ENCODE results near the gene AMIGO1. TPM values are rescaled to one million over a fixed set of nuclear protein-coding genes. Genes with fewer than 3 reads are reported as not detected.

AMIGO1 gene
- polyA plus RNA-seq, 3 donors: 0.05 to 0.26 (median 0.07) TPM

- Histone ChIP-seq H4K20me1 (ENCODE audit: insufficient read depth, low read length) (no peaks in the 10 kb centered on the region), H3K27me3 (ENCODE audit: control insufficient read depth in 2 of 2, insufficient read depth in 2 of 2, low read length in 2 of 2) (peaks cover 67 to 98% of the 10 kb centered on the region in 2 donors), H3K27ac (ENCODE audit: low read depth in 1 of 2, low read length in 2 of 2) (no peak overlapping the region), H3K79me2 (ENCODE audit: insufficient read depth, low read length) (no peaks in the 10 kb centered on the region), H3K4me2 (replicated peaks; ENCODE audit: extremely low read depth, low read length, poor library complexity, severe bottlenecking) (peak overlapping the region; percentile 81), H3K9me3 (replicated peaks in 1 of 2; ENCODE audit: control insufficient read depth in 1 of 2, insufficient read depth in 1 of 2, low read length in 2 of 2) (peaks cover 0 to 14% of the 10 kb centered on the region in 2 donors), H3K4me3 (replicated peaks in 1 of 3; ENCODE audit: low read depth in 2 of 3, low read length in 3 of 3) (peak overlapping the region; percentile 7 to 74 (median 28)), H3K9ac (ENCODE audit: insufficient read depth, low read length, poor library complexity, severe bottlenecking) (peak overlapping the region; percentile 40), H2AFZ (ENCODE audit: insufficient read depth, low read depth, low read length, poor library complexity, severe bottlenecking) (peak overlapping the region; percentile 81), H3K4me1 (ENCODE audit: control insufficient read depth in 1 of 2, insufficient read depth in 2 of 2, low read length in 2 of 2) (peaks cover 9 to 12% of the 10 kb centered on the region in 2 donors), H3K36me3 (replicated peaks in 1 of 2; ENCODE audit: control insufficient read depth in 1 of 2, insufficient read depth in 2 of 2, low read length in 2 of 2) (no peaks in the 10 kb centered on the region)
- Mint-ChIP-seq H3K36me3 (peaks cover 0 to 4% of the 10 kb centered on the region in 2 donors), H3K9me3 (peaks cover 0 to 30% (median 8%) of the 10 kb centered on the region in 7 donors), H3K4me1 (peaks cover 10% of the 10 kb centered on the region), H3K27me3 (ENCODE audit: low read depth in 3 of 3) (peaks cover 85 to 99% (median 92%) of the 10 kb centered on the region in 3 donors), H3K4me3 (peak overlapping the region; percentile 73 to 78), H3K27ac (no peak overlapping the region)
- WGBS (ENCODE audit: insufficient coverage): 3% methylated on average over 19 of the region's 24 CpGs
- TF ChIP-seq, protein P1, sequence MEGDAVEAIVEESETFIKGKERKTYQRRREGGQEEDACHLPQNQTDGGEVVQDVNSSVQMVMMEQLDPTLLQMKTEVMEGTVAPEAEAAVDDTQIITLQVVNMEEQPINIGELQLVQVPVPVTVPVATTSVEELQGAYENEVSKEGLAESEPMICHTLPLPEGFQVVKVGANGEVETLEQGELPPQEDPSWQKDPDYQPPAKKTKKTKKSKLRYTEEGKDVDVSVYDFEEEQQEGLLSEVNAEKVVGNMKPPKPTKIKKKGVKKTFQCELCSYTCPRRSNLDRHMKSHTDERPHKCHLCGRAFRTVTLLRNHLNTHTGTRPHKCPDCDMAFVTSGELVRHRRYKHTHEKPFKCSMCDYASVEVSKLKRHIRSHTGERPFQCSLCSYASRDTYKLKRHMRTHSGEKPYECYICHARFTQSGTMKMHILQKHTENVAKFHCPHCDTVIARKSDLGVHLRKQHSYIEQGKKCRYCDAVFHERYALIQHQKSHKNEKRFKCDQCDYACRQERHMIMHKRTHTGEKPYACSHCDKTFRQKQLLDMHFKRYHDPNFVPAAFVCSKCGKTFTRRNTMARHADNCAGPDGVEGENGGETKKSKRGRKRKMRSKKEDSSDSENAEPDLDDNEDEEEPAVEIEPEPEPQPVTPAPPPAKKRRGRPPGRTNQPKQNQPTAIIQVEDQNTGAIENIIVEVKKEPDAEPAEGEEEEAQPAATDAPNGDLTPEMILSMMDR (IDR thresholded peaks at IDR 0.05): no peak
- intact Hi-C loops (cut with micrococcal nuclease): no loop called here
- no peak for DNase-seq
These were observed 43.4 kb downstream of the AMIGO1 start for GRCh38 chr1:109466125-109466451.

DNA sequence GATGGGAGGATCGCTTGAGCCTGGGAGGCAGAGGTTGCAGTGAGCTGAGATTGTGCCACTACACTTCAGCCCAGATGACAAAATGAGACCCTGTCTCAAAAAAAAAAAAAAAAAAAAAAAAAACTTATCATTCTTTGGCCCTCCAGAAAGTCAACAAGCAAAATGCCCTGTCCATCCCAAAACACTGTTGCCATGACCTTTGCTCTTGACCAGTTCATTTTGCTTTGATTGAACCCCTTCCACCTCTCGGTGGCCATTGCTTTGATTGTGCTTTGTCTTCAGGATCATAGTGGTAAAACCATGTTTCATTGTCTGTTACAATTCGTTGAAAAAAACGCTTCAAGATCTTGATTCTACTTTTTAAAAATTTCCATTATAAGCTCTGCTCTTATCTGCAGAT, 51.7 kb downstream of the AMIGO1 start:
- Histone ChIP-seq H2AFZ (ENCODE audit: insufficient read depth, low read depth, low read length, poor library complexity, severe bottlenecking) (no peak overlapping the region), H3K9ac (ENCODE audit: insufficient read depth, low read length, poor library complexity, severe bottlenecking) (no peak overlapping the region), H3K4me1 (ENCODE audit: control insufficient read depth in 1 of 2, insufficient read depth in 2 of 2, low read length in 2 of 2) (no peaks in the 10 kb centered on the region), H3K79me2 (ENCODE audit: insufficient read depth, low read length) (no peaks in the 10 kb centered on the region), H3K4me3 (replicated peaks in 1 of 3; ENCODE audit: low read depth in 2 of 3, low read length in 3 of 3) (no peak overlapping the region), H3K4me2 (replicated peaks; ENCODE audit: extremely low read depth, low read length, poor library complexity, severe bottlenecking) (no peak overlapping the region), H3K9me3 (replicated peaks in 1 of 2; ENCODE audit: control insufficient read depth in 1 of 2, insufficient read depth in 1 of 2, low read length in 2 of 2) (peaks cover 3 to 15% of the 10 kb centered on the region in 2 donors), H3K27me3 (ENCODE audit: control insufficient read depth in 2 of 2, insufficient read depth in 2 of 2, low read length in 2 of 2) (peaks cover 11 to 34% of the 10 kb centered on the region in 2 donors), H3K36me3 (replicated peaks in 1 of 2; ENCODE audit: control insufficient read depth in 1 of 2, insufficient read depth in 2 of 2, low read length in 2 of 2) (no peaks in the 10 kb centered on the region), H3K27ac (ENCODE audit: low read depth in 1 of 2, low read length in 2 of 2) (no peak overlapping the region), H4K20me1 (ENCODE audit: insufficient read depth, low read length) (no peaks in the 10 kb centered on the region)
- 100% methylated on average over 1 of the region's 4 CpGs for WGBS (ENCODE audit: insufficient coverage)
- H3K27ac Mint-ChIP-seq: no peak overlapping the region
- no peaks in the 10 kb centered on the region for H3K4me1 Mint-ChIP-seq
- no peaks in the 10 kb centered on the region for H3K36me3 Mint-ChIP-seq
- TF ChIP-seq, protein P1 (IDR thresholded peaks at IDR 0.05): no peak
- DNase-seq: no peak
- peak overlapping the region in 1 of 2 donors; percentile 64 for H3K4me3 Mint-ChIP-seq
- H3K9me3 Mint-ChIP-seq: peaks cover 4 to 28% (median 25%) of the 10 kb centered on the region in 7 donors
- H3K27me3 Mint-ChIP-seq (ENCODE audit: low read depth in 3 of 3): peaks cover 13 to 43% (median 35%) of the 10 kb centered on the region in 3 donors
- intact Hi-C loops (cut with micrococcal nuclease): no loop called here

All from CD14-positive monocyte (primary cell).